ENCODE measurements around the gene CBFB.

Gene CBFB

DNA sequence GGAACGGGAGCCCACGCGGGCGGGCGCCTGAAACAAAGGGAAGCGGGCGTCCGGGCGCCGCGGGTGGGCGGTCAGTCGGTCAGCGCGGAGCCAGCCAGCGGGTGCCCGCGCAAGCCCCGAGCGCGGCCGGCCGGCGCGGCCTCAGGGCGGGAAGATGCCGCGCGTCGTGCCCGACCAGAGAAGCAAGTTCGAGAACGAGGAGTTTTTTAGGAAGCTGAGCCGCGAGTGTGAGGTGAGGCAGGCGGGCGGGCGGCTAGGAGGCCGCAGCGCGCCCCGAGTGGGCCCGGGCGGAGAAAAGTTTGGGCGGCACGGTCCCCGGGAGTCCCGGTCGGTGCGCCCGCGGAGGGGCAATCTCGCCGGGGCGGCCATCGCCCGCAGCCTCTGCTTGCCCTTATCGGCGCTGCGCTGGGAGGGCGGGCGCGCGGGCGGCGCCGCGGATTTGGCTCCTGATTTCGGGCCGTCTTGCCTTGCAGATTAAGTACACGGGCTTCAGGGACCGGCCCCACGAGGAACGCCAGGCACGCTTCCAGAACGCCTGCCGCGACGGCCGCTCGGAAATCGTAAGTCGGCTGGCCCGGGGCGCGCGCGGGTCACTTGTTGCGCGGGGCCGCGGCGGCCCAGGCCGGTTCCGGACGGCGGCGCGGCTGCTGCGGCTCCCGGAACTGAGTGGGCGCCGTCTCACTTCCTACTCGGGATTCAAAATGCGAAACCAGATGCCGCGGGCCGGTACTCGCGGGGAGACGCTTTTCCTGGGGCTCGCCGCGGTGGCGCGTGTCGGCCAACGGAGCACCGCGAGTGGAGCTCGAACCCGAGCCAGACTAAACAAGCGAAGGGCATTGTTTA, 526 bp downstream of the CBFB start:
- in situ Hi-C loops (cut with MboI; ENCODE audit: low pct_unique_long_range_greater_than_20kb, low sequenced_read_pairs, unreplicated experiment) = no loop called here
- TF ChIP-seq, protein P1, sequence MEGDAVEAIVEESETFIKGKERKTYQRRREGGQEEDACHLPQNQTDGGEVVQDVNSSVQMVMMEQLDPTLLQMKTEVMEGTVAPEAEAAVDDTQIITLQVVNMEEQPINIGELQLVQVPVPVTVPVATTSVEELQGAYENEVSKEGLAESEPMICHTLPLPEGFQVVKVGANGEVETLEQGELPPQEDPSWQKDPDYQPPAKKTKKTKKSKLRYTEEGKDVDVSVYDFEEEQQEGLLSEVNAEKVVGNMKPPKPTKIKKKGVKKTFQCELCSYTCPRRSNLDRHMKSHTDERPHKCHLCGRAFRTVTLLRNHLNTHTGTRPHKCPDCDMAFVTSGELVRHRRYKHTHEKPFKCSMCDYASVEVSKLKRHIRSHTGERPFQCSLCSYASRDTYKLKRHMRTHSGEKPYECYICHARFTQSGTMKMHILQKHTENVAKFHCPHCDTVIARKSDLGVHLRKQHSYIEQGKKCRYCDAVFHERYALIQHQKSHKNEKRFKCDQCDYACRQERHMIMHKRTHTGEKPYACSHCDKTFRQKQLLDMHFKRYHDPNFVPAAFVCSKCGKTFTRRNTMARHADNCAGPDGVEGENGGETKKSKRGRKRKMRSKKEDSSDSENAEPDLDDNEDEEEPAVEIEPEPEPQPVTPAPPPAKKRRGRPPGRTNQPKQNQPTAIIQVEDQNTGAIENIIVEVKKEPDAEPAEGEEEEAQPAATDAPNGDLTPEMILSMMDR (IDR thresholded peaks at IDR 0.05; ENCODE audit: extremely low read depth, insufficient read depth, missing control alignments) = no peak
- peak; percentile 73 for DNase-seq (ENCODE audit: low spot score)

- no peak for DNase-seq (ENCODE audit: low spot score)
- TF ChIP-seq, protein P1 (IDR thresholded peaks at IDR 0.05; ENCODE audit: extremely low read depth, insufficient read depth, missing control alignments) = no peak
- in situ Hi-C loops (cut with MboI; ENCODE audit: low pct_unique_long_range_greater_than_20kb, low sequenced_read_pairs, unreplicated experiment) = no loop called here
These were observed 1.4 kb downstream of the CBFB start for GRCh38 chr16:67030221-67030962.

DNA sequence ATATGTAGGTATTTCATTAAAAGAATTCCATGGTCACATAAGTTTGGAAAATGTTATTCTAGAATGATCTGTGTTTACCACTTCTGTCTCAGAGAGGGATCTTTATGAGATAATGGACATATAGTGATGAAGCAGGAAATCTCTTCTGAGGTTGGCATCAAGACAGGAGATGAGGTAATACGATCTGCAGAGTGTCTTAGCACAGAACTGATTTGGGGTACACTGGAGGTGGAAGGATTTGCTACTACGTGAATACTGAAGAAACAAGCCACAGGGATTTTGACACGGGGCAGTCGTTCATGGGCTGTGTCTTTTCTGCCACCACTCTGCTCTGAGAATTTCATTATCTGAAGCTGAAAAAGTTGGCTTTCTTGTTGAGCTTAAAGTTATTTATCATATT, 5.5 kb downstream of the CBFB start:
- TF ChIP-seq, protein P1 (IDR thresholded peaks at IDR 0.05; ENCODE audit: extremely low read depth, insufficient read depth, missing control alignments) = no peak
- in situ Hi-C loops (cut with MboI; ENCODE audit: low pct_unique_long_range_greater_than_20kb, low sequenced_read_pairs, unreplicated experiment) = no loop called here
- no peak for DNase-seq (ENCODE audit: low spot score)

GRCh38 chr16:67035364-67035763, 6.4 kb downstream of the CBFB start:
- in situ Hi-C loops (cut with MboI; ENCODE audit: low pct_unique_long_range_greater_than_20kb, low sequenced_read_pairs, unreplicated experiment) = no loop called here
- no peak for DNase-seq (ENCODE audit: low spot score)
- TF ChIP-seq, protein P1 (IDR thresholded peaks at IDR 0.05; ENCODE audit: extremely low read depth, insufficient read depth, missing control alignments) = no peak

DNA sequence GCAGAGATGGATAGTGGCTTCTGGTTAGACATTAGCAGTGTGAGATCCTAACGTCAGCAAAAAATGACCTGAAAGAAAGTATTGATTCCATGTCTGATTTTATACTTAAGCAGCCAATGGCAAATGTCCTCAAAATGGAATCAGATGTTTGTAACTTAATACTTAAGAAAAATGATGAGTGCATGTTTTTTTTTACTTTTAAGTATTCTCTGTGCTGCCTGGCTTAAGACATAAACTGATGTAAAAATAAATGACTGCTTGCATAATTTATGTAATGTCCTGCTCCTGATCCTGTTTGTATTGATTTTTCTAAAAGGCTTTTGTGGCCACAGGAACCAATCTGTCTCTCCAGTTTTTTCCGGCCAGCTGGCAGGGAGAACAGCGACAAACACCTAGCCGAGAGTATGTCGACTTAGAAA, 7.4 kb downstream of the CBFB start:
- TF ChIP-seq, protein P1 (IDR thresholded peaks at IDR 0.05; ENCODE audit: extremely low read depth, insufficient read depth, missing control alignments) = no peak
- in situ Hi-C loops (cut with MboI; ENCODE audit: low pct_unique_long_range_greater_than_20kb, low sequenced_read_pairs, unreplicated experiment) = no loop called here
- DNase-seq (ENCODE audit: low spot score) = no peak

DNA sequence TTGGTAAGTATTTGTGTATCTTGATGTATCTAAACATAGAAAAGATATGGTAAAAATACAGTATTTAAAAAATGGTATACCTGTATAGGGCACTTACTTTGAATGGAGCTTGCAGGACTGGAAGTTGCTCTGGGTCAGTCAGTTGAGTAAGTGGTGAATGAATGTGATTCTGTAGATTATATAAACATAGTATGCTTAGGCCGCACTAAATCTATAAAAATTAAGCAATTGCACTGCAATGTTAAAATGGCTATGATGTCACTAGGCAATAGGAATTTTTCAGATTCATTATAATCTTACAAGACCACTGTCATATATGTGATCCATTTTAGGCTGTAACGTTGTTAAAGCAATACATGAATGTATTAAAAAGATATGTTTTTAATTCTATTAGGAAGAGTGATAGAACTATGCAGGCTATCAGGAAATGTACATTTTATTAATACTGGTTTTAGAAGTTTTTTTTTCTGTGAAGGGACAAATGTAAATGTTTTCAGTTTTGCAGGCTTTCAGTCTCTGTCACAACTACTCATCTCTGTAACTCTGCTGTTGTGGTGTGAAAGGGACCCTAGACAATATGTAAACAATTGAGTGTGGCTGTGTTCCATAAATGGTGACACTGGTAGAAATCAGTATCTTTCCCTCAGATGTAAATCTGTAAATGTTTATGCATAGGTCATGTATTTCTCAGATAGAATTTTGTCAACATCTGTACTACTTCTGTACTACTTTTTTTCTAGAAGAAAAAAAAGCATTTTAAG, 10.5 kb downstream of the CBFB start:
- no peak for DNase-seq (ENCODE audit: low spot score)
- in situ Hi-C loops (cut with MboI; ENCODE audit: low pct_unique_long_range_greater_than_20kb, low sequenced_read_pairs, unreplicated experiment) = no loop called here
- TF ChIP-seq, protein P1 (IDR thresholded peaks at IDR 0.05; ENCODE audit: extremely low read depth, insufficient read depth, missing control alignments) = no peak
